Kidney (tissue), 14 donors: ENCODE measurements around the gene GINS1. TPM values are rescaled to one million over a fixed set of nuclear protein-coding genes. Genes with fewer than 3 reads are reported as not detected.

Experiments
- DNase-seq, 5 donors: peaks; one replicate each; pipeline ENCODE4 v3.0.0-alpha.2; 2013 to 2020
- FAIRE-seq: peaks from 2 replicates; lab custom pipeline; 2012; peaks lifted over from hg19 to GRCh38; lab: Jason Lieb, UNC
- H3K27ac ChIP-seq, 2 donors: one replicate each; pipeline ENCODE4 v1.7.0; 2013; ENCODE audit warnings: low read depth in 2 of 2, low read length in 2 of 2, inconsistent platforms in 1 of 2
- H3K27me3 ChIP-seq: one replicate; pipeline ENCODE4 v1.7.1; 2013; ENCODE audit warnings: low read length, inconsistent platforms; ENCODE audit not compliant: control insufficient read depth, insufficient read depth
- H3K36me3 ChIP-seq, 3 donors: one replicate each; pipeline versions ENCODE4 v1.7.0 to v1.7.1; 2013; ENCODE audit warnings: low read length in 3 of 3, control low read depth in 1 of 3, inconsistent platforms in 1 of 3; ENCODE audit not compliant: insufficient read depth in 3 of 3, control insufficient read depth in 2 of 3
- H3K4me1 ChIP-seq, 3 donors: one replicate each; pipeline versions ENCODE4 v1.7.0 to v1.7.1; 2013; ENCODE audit warnings: low read length in 3 of 3, inconsistent platforms in 1 of 3, low read depth in 1 of 3; ENCODE audit not compliant: control insufficient read depth in 2 of 3, insufficient read depth in 2 of 3
- H3K4me3 ChIP-seq, 3 donors: one replicate each; pipeline versions ENCODE4 v1.7.0 to v1.8.1; 2013; ENCODE audit warnings: low read length in 3 of 3, control low read depth in 1 of 3, inconsistent platforms in 1 of 3
- H3K9ac ChIP-seq, 3 donors: one replicate each; pipeline versions ENCODE4 v1.7.0 to v1.7.1; 2013; ENCODE audit warnings: low read length in 3 of 3, control low read depth in 1 of 3, inconsistent platforms in 1 of 3
- H3K9me3 ChIP-seq, 3 donors: one replicate each; pipeline versions ENCODE4 v1.7.0 to v1.7.1; 2013; ENCODE audit warnings: low read length in 3 of 3, control low read depth in 1 of 3, inconsistent platforms in 1 of 3; ENCODE audit not compliant: control insufficient read depth in 2 of 3, insufficient read depth in 1 of 3
- CTCF ChIP-seq: IDR thresholded peaks from 3 replicates; pipeline ENCODE4 v1.5.1; 2012; ENCODE audit warnings: mild to moderate bottlenecking, moderate library complexity, borderline replicate concordance; ENCODE audit not compliant: insufficient read depth; ENCODE audit errors: extremely low read depth
- intact Hi-C: fragments of 100-400 bp; cut with DNase I; formaldehyde crosslinking; loops from one replicate; pipeline ENCODE4 v1.11.1; 2022
- polyA plus RNA-seq: library from polyadenylated mRNA; stranded (reverse); fragments of 350-450 nt; fragmentation: Illumina TruSeq; extraction: RNeasy Lipid Tissue Mini Kit (QIAGEN cat#74804); gene quantifications from one replicate; pipeline ENCODE4 v1.2.3, GENCODE V29; 2014; ENCODE audit warnings: low read depth, low replicate concordance; ENCODE audit not compliant: insufficient read depth
- total RNA-seq: library from RNA; stranded (reverse); fragmentation: NEBNext Ultra II Directional; extraction: Animal tissue kit (Norgen Biotek cat#: 25700); gene quantifications from one replicate; pipeline ENCODE4 v1.2.1, GENCODE V29; 2021
- donor health status: control.
- donor health status: control.
- donor health status: control.
- donor health status: control.
- donor health status: control.
- donor health status: DM: yes; HTN: yes; CAD: no.
- donor health status: Normal renal cell carcinoma (clear cell type).

The GINS1 gene
- total and polyA plus RNA-seq, 2 donors from 2014 or later, result 1.1 to 2.4 TPM

GRCh38 chr20:25372584-25373336 is 34.7 kb upstream of the GINS1 start:
- no peak overlapping the region for H3K27ac ChIP-seq
- H3K4me3 ChIP-seq, result no peak overlapping the region
- DNase-seq (no peak), FAIRE-seq (no peak)
- intact Hi-C loops, result no loop called here
- no peak for TF ChIP-seq CTCF
- H3K4me1 ChIP-seq, result no peaks in the 10 kb centered on the region
- H3K36me3 ChIP-seq, result no peaks in the 10 kb centered on the region
- H3K9ac ChIP-seq, result no peak overlapping the region
- no peaks in the 10 kb centered on the region for H3K9me3 ChIP-seq
- H3K27me3 ChIP-seq, result no peaks in the 10 kb centered on the region

GRCh38 chr20:25374842-25375241 is 32.6 kb upstream of the GINS1 start:
- no peaks in the 10 kb centered on the region for H3K27me3 ChIP-seq
- no peaks in the 10 kb centered on the region for H3K9me3 ChIP-seq
- H3K4me1 ChIP-seq, result no peaks in the 10 kb centered on the region
- FAIRE-seq (no peak), DNase-seq (no peak)
- intact Hi-C loops, result no loop called here
- no peak for TF ChIP-seq CTCF
- H3K4me3 ChIP-seq, result no peak overlapping the region
- H3K9ac ChIP-seq, result no peak overlapping the region
- no peak overlapping the region for H3K27ac ChIP-seq
- no peaks in the 10 kb centered on the region for H3K36me3 ChIP-seq

- no peak for TF ChIP-seq CTCF
- H3K27ac ChIP-seq, result no peak overlapping the region
- H3K9ac ChIP-seq, result no peak overlapping the region
- H3K4me3 ChIP-seq, result no peak overlapping the region
- no peaks in the 10 kb centered on the region for H3K4me1 ChIP-seq
- H3K36me3 ChIP-seq, result no peaks in the 10 kb centered on the region
- no peak for FAIRE-seq
- H3K9me3 ChIP-seq, result no peaks in the 10 kb centered on the region
- DNase-seq, result no peak
- intact Hi-C loops, result no loop called here
- no peaks in the 10 kb centered on the region for H3K27me3 ChIP-seq
These were observed 31.2 kb upstream of the GINS1 start for GRCh38 chr20:25376236-25376635.
